PC-9 (cell line): ENCODE measurements around the gene MLN.

Source experiments
- CTCF ChIP-seq: fragments of 200-600 bp; sonication (generic); conservative IDR thresholded peaks from 2 replicates; pipeline ENCODE4 v1.6.1; 2017; ENCODE audit warnings: mixed run types, antibody characterized with exemption, mild to moderate bottlenecking, moderate library complexity
- EZH2 ChIP-seq: fragments of 200-600 bp; sonication (generic); IDR thresholded peaks from 2 replicates; pipeline ENCODE4 v1.8.0; 2017; ENCODE audit warnings: antibody characterized with exemption, low read depth

DNA sequence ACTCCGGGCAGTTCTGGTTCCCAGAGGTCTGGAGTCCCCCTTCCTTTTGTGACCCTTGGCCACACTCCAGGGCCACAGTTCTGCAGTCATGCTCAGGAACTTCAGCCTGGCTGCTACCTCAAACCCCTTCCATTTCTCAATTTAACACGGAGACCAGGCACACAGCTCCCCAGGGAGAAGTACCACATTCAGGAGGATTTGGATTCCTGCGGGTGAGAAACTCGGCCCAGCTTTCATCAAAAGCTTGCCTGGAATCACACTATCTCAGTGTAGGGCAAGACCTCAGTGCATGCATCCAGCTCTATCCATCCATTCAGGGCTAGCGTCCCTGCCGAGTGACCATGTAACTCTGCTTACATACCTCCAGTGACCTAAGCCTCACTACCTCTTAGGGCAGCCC is 40.3 kb downstream of the MLN start:
- TF ChIP-seq CTCF: no peak
- no peak for TF ChIP-seq EZH2
